MCF 10A (cell line): ENCODE measurements around the gene LPCAT3. TPM values are rescaled to one million over a fixed set of nuclear protein-coding genes. Genes with fewer than 3 reads are reported as not detected.
"Not testable (repeated sequence)": the region's sequence is repeated elsewhere in the genome, so short reads cannot be mapped to it uniquely, and the experiment has no call there.

Experiments
- BruUV-seq: library from RNA; stranded (reverse); fragments of 400-500 nt; replicated peaks from 2 replicates; lab custom pipeline; 2021; lab: Mats Ljungman, UMichigan
- CTCF ChIA-PET: fragments of 300-600 bp; sonication (Branson Sonifier 250); formaldehyde crosslinking; extraction: SDS; loops from one replicate; lab custom pipeline; 2021; ENCODE audit warnings: antibody characterized with exemption, inconsistent platforms; lab: Yijun Ruan, JAX
- POLR2A ChIA-PET: fragments of 300-600, 350-650 bp; sonication (Branson Sonifier 250); formaldehyde crosslinking; extraction: SDS; loops from one replicate; lab custom pipeline; 2020; ENCODE audit warnings: antibody characterized with exemption, inconsistent platforms; lab: Yijun Ruan, JAX
- DNase-seq: peaks from one replicate; pipeline ENCODE4 v3.0.0-alpha.2; 2018; ENCODE audit not compliant: unreplicated experiment
- H3K27ac Mint-ChIP-seq: one replicate; pipeline ENCODE4 v1.8.0; 2022; ENCODE audit warnings: mild to moderate bottlenecking, low read depth, mixed read lengths; ENCODE audit not compliant: unreplicated experiment
- H3K27me3 Mint-ChIP-seq: one replicate; pipeline ENCODE4 v1.8.0; 2022; ENCODE audit warnings: mixed read lengths; ENCODE audit not compliant: insufficient read depth, unreplicated experiment
- H3K36me3 Mint-ChIP-seq: one replicate; pipeline ENCODE4 v1.8.0; 2022; ENCODE audit warnings: mild to moderate bottlenecking, moderate library complexity, mixed read lengths; ENCODE audit not compliant: insufficient read depth, unreplicated experiment
- H3K4me1 Mint-ChIP-seq: one replicate; pipeline ENCODE4 v1.8.0; 2022; ENCODE audit warnings: mixed read lengths; ENCODE audit not compliant: insufficient read depth, unreplicated experiment
- H3K4me3 Mint-ChIP-seq: one replicate; pipeline ENCODE4 v1.8.0; 2022; ENCODE audit warnings: mild to moderate bottlenecking, moderate library complexity, mixed read lengths; ENCODE audit not compliant: unreplicated experiment
- H3K9me3 Mint-ChIP-seq: one replicate; pipeline ENCODE4 v1.8.0; 2022; ENCODE audit warnings: mixed read lengths; ENCODE audit not compliant: unreplicated experiment
- intact Hi-C: fragments of 100-400 bp; cut with micrococcal nuclease; formaldehyde crosslinking; loops from 2 replicates; pipeline ENCODE4 v1.14.1; 2022
- total RNA-seq: library from RNA; stranded (reverse); gene quantifications from 2 replicates; pipeline ENCODE4 v1.2.3, GENCODE V29; 2022
- TF ChIP-seq, protein P1 (sequence below): fragments of 200-600 bp; IDR thresholded peaks from one replicate; pipeline ENCODE4 v1.8.0; 2022; ENCODE audit warnings: antibody characterized with exemption, mild to moderate bottlenecking; ENCODE audit not compliant: unreplicated experiment

LPCAT3 gene
- total RNA-seq, 1 experiment from 2014 or later = 14.4 TPM

- peaks cover 7% of the 10 kb centered on the region for H3K36me3 Mint-ChIP-seq
- no peaks in the 10 kb centered on the region for H3K9me3 Mint-ChIP-seq
- H3K27ac Mint-ChIP-seq = peak overlapping the region; percentile 37
- ChIA-PET POLR2A (interaction anchor here (1.5 to 5.7 kb wide), 6 partner anchors 9 to 96 kb away, joined by 3 to 96 read pairs (median 5); partner anchors contain the start of genes C1R and LPCAT3), CTCF (interaction anchor here (0.6 to 7.6 kb wide), 13 partner anchors 8 to 186 kb away, joined by 3 to 123 read pairs (median 4); partner anchors contain the start of genes C1R, C1RL and SPSB2)
- DNase-seq = no peak
- TF ChIP-seq, protein P1, sequence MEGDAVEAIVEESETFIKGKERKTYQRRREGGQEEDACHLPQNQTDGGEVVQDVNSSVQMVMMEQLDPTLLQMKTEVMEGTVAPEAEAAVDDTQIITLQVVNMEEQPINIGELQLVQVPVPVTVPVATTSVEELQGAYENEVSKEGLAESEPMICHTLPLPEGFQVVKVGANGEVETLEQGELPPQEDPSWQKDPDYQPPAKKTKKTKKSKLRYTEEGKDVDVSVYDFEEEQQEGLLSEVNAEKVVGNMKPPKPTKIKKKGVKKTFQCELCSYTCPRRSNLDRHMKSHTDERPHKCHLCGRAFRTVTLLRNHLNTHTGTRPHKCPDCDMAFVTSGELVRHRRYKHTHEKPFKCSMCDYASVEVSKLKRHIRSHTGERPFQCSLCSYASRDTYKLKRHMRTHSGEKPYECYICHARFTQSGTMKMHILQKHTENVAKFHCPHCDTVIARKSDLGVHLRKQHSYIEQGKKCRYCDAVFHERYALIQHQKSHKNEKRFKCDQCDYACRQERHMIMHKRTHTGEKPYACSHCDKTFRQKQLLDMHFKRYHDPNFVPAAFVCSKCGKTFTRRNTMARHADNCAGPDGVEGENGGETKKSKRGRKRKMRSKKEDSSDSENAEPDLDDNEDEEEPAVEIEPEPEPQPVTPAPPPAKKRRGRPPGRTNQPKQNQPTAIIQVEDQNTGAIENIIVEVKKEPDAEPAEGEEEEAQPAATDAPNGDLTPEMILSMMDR = no peak
- intact Hi-C loops = no loop called here
- no TSS peak for BruUV-seq
- peaks cover 22% of the 10 kb centered on the region for H3K27me3 Mint-ChIP-seq
- H3K4me1 Mint-ChIP-seq = peaks cover 20% of the 10 kb centered on the region
- H3K4me3 Mint-ChIP-seq = no peak overlapping the region
Observed at GRCh38 chr12:7058163-7058845, 40.0 kb upstream of the LPCAT3 start.

DNA sequence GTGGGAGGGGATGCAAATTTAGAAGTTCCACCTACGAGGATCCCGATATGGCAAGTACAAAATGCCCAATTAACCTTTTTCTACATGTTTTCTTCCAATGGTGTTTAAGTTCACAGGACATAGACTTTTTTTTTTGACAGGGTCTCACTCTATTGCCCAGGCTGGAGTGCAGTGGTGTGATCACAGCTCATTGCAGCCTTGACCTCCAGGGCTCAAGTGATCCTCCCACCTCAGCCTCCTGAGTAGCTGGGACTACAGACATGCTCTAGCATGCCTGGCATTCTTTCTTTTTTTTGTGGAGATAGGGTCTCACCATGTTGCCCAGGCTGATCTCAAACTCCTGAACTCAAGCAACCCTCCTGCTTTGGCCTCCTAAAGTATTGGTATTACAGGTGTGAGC, 37.5 kb upstream of the LPCAT3 start:
- intact Hi-C loops, H3K36me3 Mint-ChIP-seq, H3K4me3 Mint-ChIP-seq, H3K9me3 Mint-ChIP-seq, H3K27ac Mint-ChIP-seq, BruUV-seq, DNase-seq: not testable (repeated sequence)
- POLR2A ChIA-PET = interaction anchor here (0.8 to 1.8 kb wide), 2 partner anchors 52 to 81 kb away, joined by 4 to 7 read pairs; no protein-coding TSS in a partner anchor
- Mint-ChIP-seq H3K27me3 (peaks cover 31% of the 10 kb centered on the region), H3K4me1 (peaks cover 12% of the 10 kb centered on the region)
- CTCF ChIA-PET = interaction anchor here (0.7 to 7.6 kb wide), 10 partner anchors 8 to 111 kb away, joined by 3 to 123 read pairs (median 4); partner anchors contain the start of genes C1RL and LPCAT3

- CTCF ChIA-PET = interaction anchor here (0.6 to 7.6 kb wide), 5 partner anchors 12 to 184 kb away, joined by 3 to 123 read pairs (median 4); partner anchors contain the start of genes C1RL and LPCAT3
- no peak overlapping the region for H3K4me3 Mint-ChIP-seq
- peaks cover 31% of the 10 kb centered on the region for H3K27me3 Mint-ChIP-seq
Observed at GRCh38 chr12:7054925-7055324, 36.6 kb upstream of the LPCAT3 start.

GRCh38 chr12:7049973-7050372, 31.7 kb upstream of the LPCAT3 start:
- H3K27me3 Mint-ChIP-seq = peaks cover 26% of the 10 kb centered on the region
- DNase-seq, H3K4me1 Mint-ChIP-seq, BruUV-seq, H3K9me3 Mint-ChIP-seq, intact Hi-C loops, H3K36me3 Mint-ChIP-seq, H3K4me3 Mint-ChIP-seq, H3K27ac Mint-ChIP-seq: not testable (repeated sequence)
- POLR2A ChIA-PET = interaction anchor here (0.8 to 1.0 kb wide), 2 partner anchors 42 to 75 kb away, joined by 3 to 4 read pairs; no protein-coding TSS in a partner anchor
- CTCF ChIA-PET = interaction anchor here (0.6 to 2.6 kb wide), 5 partner anchors 8 to 63 kb away, joined by 3 to 8 read pairs (median 6); partner anchors contain the start of gene C1S

More at GRCh38 chr12:7054925-7055324, 36.6 kb upstream of the LPCAT3 start:
- no peak for DNase-seq
- TF ChIP-seq, protein P1 = no peak
- POLR2A ChIA-PET = interaction anchor here (0.7 to 1.2 kb wide), 2 partner anchors 37 to 110 kb away, joined by 3 read pairs; partner anchors contain the start of gene LPCAT3
- BruUV-seq = no TSS peak
- Mint-ChIP-seq H3K4me1 (peaks cover 4% of the 10 kb centered on the region), H3K9me3 (no peaks in the 10 kb centered on the region), H3K36me3 (no peaks in the 10 kb centered on the region), H3K27ac (no peak overlapping the region)
- intact Hi-C loops = no loop called here

- DNase-seq, H3K4me1 Mint-ChIP-seq, H3K27ac Mint-ChIP-seq, H3K36me3 Mint-ChIP-seq, H3K4me3 Mint-ChIP-seq, BruUV-seq, intact Hi-C loops, H3K9me3 Mint-ChIP-seq: not testable (repeated sequence)
- peaks cover 22% of the 10 kb centered on the region for H3K27me3 Mint-ChIP-seq
- ChIA-PET CTCF (interaction anchor here (0.7 to 2.6 kb wide), 3 partner anchors 9 to 64 kb away, joined by 3 to 8 read pairs (median 6); no protein-coding TSS in a partner anchor), POLR2A (interaction anchor here (0.6 to 1.4 kb wide), 6 partner anchors 8 to 106 kb away, joined by 3 to 4 read pairs (median 3); partner anchors contain the start of genes C12orf57 and RNU7-1)
Observed at GRCh38 chr12:7049445-7049951, 31.2 kb upstream of the LPCAT3 start.
